Kidney (tissue), 14 donors: ENCODE results near the gene SUN2. TPM values are rescaled to one million over a fixed set of nuclear protein-coding genes. Genes with fewer than 3 reads are reported as not detected.

Experiments
- DNase-seq, 5 donors: peaks; one replicate each; pipeline ENCODE4 v3.0.0-alpha.2; 2013 to 2020
- FAIRE-seq: peaks from 2 replicates; lab custom pipeline; 2012; peaks lifted over from hg19 to GRCh38; lab: Jason Lieb, UNC
- H3K27ac ChIP-seq, 2 donors: one replicate each; pipeline ENCODE4 v1.7.0; 2013; ENCODE audit warnings: low read depth in 2 of 2, low read length in 2 of 2, inconsistent platforms in 1 of 2
- H3K27me3 ChIP-seq: one replicate; pipeline ENCODE4 v1.7.1; 2013; ENCODE audit warnings: low read length, inconsistent platforms; ENCODE audit not compliant: control insufficient read depth, insufficient read depth
- H3K36me3 ChIP-seq, 3 donors: one replicate each; pipeline versions ENCODE4 v1.7.0 to v1.7.1; 2013; ENCODE audit warnings: low read length in 3 of 3, control low read depth in 1 of 3, inconsistent platforms in 1 of 3; ENCODE audit not compliant: insufficient read depth in 3 of 3, control insufficient read depth in 2 of 3
- H3K4me1 ChIP-seq, 3 donors: one replicate each; pipeline versions ENCODE4 v1.7.0 to v1.7.1; 2013; ENCODE audit warnings: low read length in 3 of 3, inconsistent platforms in 1 of 3, low read depth in 1 of 3; ENCODE audit not compliant: control insufficient read depth in 2 of 3, insufficient read depth in 2 of 3
- H3K4me3 ChIP-seq, 3 donors: one replicate each; pipeline versions ENCODE4 v1.7.0 to v1.8.1; 2013; ENCODE audit warnings: low read length in 3 of 3, control low read depth in 1 of 3, inconsistent platforms in 1 of 3
- H3K9ac ChIP-seq, 3 donors: one replicate each; pipeline versions ENCODE4 v1.7.0 to v1.7.1; 2013; ENCODE audit warnings: low read length in 3 of 3, control low read depth in 1 of 3, inconsistent platforms in 1 of 3
- H3K9me3 ChIP-seq, 3 donors: one replicate each; pipeline versions ENCODE4 v1.7.0 to v1.7.1; 2013; ENCODE audit warnings: low read length in 3 of 3, control low read depth in 1 of 3, inconsistent platforms in 1 of 3; ENCODE audit not compliant: control insufficient read depth in 2 of 3, insufficient read depth in 1 of 3
- intact Hi-C: fragments of 100-400 bp; cut with DNase I; formaldehyde crosslinking; loops from one replicate; pipeline ENCODE4 v1.11.1; 2022
- polyA plus RNA-seq: library from polyadenylated mRNA; stranded (reverse); fragments of 350-450 nt; fragmentation: Illumina TruSeq; extraction: RNeasy Lipid Tissue Mini Kit (QIAGEN cat#74804); gene quantifications from one replicate; pipeline ENCODE4 v1.2.3, GENCODE V29; 2014; ENCODE audit warnings: low read depth, low replicate concordance; ENCODE audit not compliant: insufficient read depth
- total RNA-seq: library from RNA; stranded (reverse); fragmentation: NEBNext Ultra II Directional; extraction: Animal tissue kit (Norgen Biotek cat#: 25700); gene quantifications from one replicate; pipeline ENCODE4 v1.2.1, GENCODE V29; 2021
- TF ChIP-seq, protein P1 (sequence below): IDR thresholded peaks from 3 replicates; pipeline ENCODE4 v1.5.1; 2012; ENCODE audit warnings: mild to moderate bottlenecking, moderate library complexity, borderline replicate concordance; ENCODE audit not compliant: insufficient read depth; ENCODE audit errors: extremely low read depth
- donor health status: control.
- donor health status: control.
- donor health status: control.
- donor health status: control.
- donor health status: control.
- donor health status: DM: yes; HTN: yes; CAD: no.
- donor health status: Normal renal cell carcinoma (clear cell type).

The SUN2 gene
- total and polyA plus RNA-seq, 2 donors from 2014 or later: 41.7 to 199 TPM

DNA sequence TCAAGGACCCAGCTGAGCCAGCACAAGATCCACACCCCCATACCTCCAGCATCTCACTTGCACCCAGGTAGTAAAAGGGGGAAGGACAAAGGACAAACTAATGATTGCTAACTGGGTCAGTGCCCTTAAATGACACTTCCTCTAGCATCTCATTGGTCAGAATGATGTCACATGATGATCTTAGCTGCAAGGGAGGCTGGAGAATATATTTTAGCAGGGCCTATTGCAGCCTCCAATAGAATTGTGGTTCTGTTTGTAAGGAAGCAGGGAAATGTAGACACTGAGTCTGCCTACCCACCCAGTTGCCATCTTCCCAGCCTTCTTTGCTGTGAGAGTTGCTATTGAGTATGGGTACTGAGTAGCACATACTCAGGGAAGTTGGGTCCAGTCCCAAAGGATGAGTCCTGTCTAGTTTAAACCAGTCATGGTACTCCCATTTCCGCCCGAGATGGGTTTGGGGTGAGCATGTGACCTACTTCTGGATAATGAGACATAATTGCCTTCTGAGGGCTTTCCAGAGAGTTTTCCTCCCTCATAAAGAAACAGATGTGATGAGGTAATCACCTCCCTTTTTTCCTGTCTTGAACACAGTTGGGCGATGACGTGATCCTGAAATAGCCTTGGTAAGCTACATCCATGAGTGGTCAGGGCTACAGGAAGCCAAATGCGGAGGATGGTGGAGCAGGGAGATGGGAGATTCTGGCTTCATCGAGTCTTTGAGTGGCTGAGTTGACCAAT is 43.6 kb upstream of the SUN2 start:
- H3K9me3 ChIP-seq: peaks cover 0 to 4% (median 0%) of the 10 kb centered on the region in 3 donors
- no peak overlapping the region for H3K27ac ChIP-seq
- DNase-seq (no peak), FAIRE-seq (no peak)
- H3K9ac ChIP-seq: no peak overlapping the region
- H3K27me3 ChIP-seq: no peaks in the 10 kb centered on the region
- intact Hi-C loops: no loop called here
- H3K36me3 ChIP-seq: no peaks in the 10 kb centered on the region
- peaks cover 0 to 1% (median 0%) of the 10 kb centered on the region in 3 donors for H3K4me1 ChIP-seq
- TF ChIP-seq, protein P1, sequence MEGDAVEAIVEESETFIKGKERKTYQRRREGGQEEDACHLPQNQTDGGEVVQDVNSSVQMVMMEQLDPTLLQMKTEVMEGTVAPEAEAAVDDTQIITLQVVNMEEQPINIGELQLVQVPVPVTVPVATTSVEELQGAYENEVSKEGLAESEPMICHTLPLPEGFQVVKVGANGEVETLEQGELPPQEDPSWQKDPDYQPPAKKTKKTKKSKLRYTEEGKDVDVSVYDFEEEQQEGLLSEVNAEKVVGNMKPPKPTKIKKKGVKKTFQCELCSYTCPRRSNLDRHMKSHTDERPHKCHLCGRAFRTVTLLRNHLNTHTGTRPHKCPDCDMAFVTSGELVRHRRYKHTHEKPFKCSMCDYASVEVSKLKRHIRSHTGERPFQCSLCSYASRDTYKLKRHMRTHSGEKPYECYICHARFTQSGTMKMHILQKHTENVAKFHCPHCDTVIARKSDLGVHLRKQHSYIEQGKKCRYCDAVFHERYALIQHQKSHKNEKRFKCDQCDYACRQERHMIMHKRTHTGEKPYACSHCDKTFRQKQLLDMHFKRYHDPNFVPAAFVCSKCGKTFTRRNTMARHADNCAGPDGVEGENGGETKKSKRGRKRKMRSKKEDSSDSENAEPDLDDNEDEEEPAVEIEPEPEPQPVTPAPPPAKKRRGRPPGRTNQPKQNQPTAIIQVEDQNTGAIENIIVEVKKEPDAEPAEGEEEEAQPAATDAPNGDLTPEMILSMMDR: no peak
- no peak overlapping the region for H3K4me3 ChIP-seq

DNA sequence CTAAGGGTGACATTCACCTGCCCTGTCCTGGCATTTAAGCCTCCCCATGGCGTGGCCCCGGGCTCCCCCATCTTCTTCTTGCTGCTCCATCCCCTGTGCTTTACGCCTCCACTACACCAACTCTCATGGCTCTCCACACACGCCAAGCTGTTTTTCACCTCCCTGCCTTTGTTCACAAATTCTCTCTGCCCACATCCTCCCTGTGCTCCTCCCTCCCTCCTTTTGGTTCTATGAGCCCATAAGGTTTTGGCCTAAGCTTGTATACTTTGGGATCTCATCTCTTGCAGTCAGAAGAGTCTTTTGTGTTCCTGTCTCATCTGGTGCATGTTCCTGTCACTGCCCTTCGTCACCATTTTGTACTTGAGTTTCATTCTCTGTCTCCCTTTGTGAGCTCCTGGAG is 42.7 kb upstream of the SUN2 start:
- intact Hi-C loops: no loop called here
- DNase-seq (no peak), FAIRE-seq (no peak)
- peaks cover 0 to 4% (median 0%) of the 10 kb centered on the region in 3 donors for H3K9me3 ChIP-seq
- H3K4me3 ChIP-seq: no peak overlapping the region
- peaks cover 0 to 4% (median 0%) of the 10 kb centered on the region in 3 donors for H3K4me1 ChIP-seq
- no peaks in the 10 kb centered on the region for H3K36me3 ChIP-seq
- H3K27ac ChIP-seq: no peak overlapping the region
- no peak overlapping the region for H3K9ac ChIP-seq
- H3K27me3 ChIP-seq: no peaks in the 10 kb centered on the region
- TF ChIP-seq, protein P1: no peak

DNA sequence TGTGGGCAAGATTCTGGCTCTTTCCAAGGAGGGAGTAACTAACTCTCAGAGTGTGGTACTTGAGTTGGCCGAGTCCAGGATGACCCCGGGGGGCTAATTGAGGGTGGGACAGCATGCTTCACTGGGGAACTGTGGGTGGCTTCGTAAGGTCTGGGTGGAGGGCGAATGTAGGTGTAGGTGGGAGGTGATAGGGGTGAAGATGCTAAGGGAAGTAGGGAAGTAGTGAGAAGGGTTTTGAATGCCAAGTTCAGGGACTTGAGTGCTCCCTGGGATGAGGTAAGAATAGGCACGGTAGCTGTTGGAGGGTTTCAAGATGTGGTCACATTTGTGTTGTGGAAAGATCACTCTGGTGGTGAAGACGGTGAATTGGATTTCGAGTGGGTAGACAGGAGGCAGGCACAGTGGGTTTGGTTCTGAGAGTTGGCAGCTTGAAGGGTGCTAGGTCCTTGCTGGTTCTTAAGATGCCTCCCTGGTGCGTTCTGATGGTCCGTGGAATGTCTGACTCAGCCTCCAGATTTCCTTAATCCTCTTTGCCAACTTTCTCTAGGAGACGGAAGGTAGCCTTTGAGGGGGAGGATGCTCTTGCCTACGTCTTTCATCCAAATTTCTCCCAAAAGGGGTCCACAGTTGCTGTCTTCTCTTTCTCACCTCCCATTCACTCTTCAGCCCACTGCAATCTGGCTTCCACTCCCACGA is 40.6 kb upstream of the SUN2 start:
- intact Hi-C loops: no loop called here
- FAIRE-seq: no peak
- no peak overlapping the region for H3K9ac ChIP-seq

More for the DNA sequence above, 40.6 kb upstream of the SUN2 start:
- no peak for DNase-seq
- H3K9me3 ChIP-seq: peaks cover 0 to 4% (median 0%) of the 10 kb centered on the region in 3 donors
- no peaks in the 10 kb centered on the region for H3K27me3 ChIP-seq
- TF ChIP-seq, protein P1: no peak
- peaks cover 2 to 9% (median 9%) of the 10 kb centered on the region in 3 donors for H3K4me1 ChIP-seq
- H3K27ac ChIP-seq: no peak overlapping the region
- H3K36me3 ChIP-seq: no peaks in the 10 kb centered on the region
- no peak overlapping the region for H3K4me3 ChIP-seq
